ENCODE data around the gene MCC.

The MCC gene

GRCh38 chr5:112975721-112976431, 512.4 kb downstream of the MCC start:
- peak overlapping the region; percentile 59 for H3K4me3 ChIP-seq (ENCODE audit: low read depth, low read length)
- TF ChIP-seq CTCF (IDR thresholded peaks at IDR 0.05; ENCODE audit: borderline replicate concordance, insufficient read depth, low read depth, low read length): no peak

GRCh38 chr5:112974901-112975300, 513.4 kb downstream of the MCC start:
- no peak for TF ChIP-seq CTCF (IDR thresholded peaks at IDR 0.05; ENCODE audit: borderline replicate concordance, insufficient read depth, low read depth, low read length)
- no peak overlapping the region for H3K4me3 ChIP-seq (ENCODE audit: low read depth, low read length)

GRCh38 chr5:112973904-112974303, 514.3 kb downstream of the MCC start:
- H3K4me3 ChIP-seq (ENCODE audit: low read depth, low read length): no peak overlapping the region
- TF ChIP-seq CTCF (IDR thresholded peaks at IDR 0.05; ENCODE audit: borderline replicate concordance, insufficient read depth, low read depth, low read length): no peak

- no peak overlapping the region for H3K4me3 ChIP-seq (ENCODE audit: low read depth, low read length)
- TF ChIP-seq CTCF (IDR thresholded peaks at IDR 0.05; ENCODE audit: borderline replicate concordance, insufficient read depth, low read depth, low read length): no peak
Measured at GRCh38 chr5:112973036-112973435, 515.2 kb downstream of the MCC start.
